Testis (tissue), 3 donors: ENCODE results near the gene NKAIN2. TPM values are rescaled to one million over a fixed set of nuclear protein-coding genes. Genes with fewer than 3 reads are reported as not detected.

Experiments used
- DNase-seq: peaks from one replicate; pipeline ENCODE4 v3.0.0-alpha.2; 2019
- H3K27ac ChIP-seq, 2 donors: fragments of 200-600 bp; sonication (generic); one replicate each; pipeline ENCODE4 v1.5.1; 2019
- H3K27me3 ChIP-seq: fragments of 200-600 bp; sonication (generic); one replicate; pipeline ENCODE4 v1.5.1; 2019
- H3K36me3 ChIP-seq: fragments of 200-600 bp; sonication (generic); one replicate; pipeline ENCODE4 v1.5.1; 2017; ENCODE audit warnings: low read depth; ENCODE audit errors: missing control alignments
- H3K4me1 ChIP-seq: fragments of 200-600 bp; sonication (generic); one replicate; pipeline ENCODE4 v1.5.1; 2019
- H3K4me3 ChIP-seq, 2 donors: fragments of 200-600 bp; sonication (generic); one replicate each; pipeline ENCODE4 v1.5.1; 2017 to 2019
- H3K9me3 ChIP-seq: fragments of 200-600 bp; sonication (generic); one replicate; pipeline ENCODE4 v1.5.1; 2017
- POLR2A ChIP-seq: fragments of 450-650 bp; IDR thresholded peaks from one replicate; pipeline ENCODE4 v1.6.1; 2017; ENCODE audit warnings: antibody characterized with exemption, mild to moderate bottlenecking, moderate library complexity
- WGBS, 2 donors: methylation state at CpG; one replicate each; pipeline ENCODE4 v1.1.5; 2018; 5-methylcytosine and 5-hydroxymethylcytosine counted together
- intact Hi-C: fragments of 100-400 bp; cut with DNase I; formaldehyde crosslinking; loops from one replicate; pipeline ENCODE4 v1.15.1; 2023; ENCODE audit warnings: low total_unique reads
- polyA plus RNA-seq: library from polyadenylated mRNA; stranded (reverse); fragments of 350-450 nt; fragmentation: Illumina TruSeq; extraction: RNeasy Lipid Tissue Mini Kit (QIAGEN cat#74804); gene quantifications from one replicate; pipeline ENCODE4 v1.2.3, GENCODE V29; 2014; ENCODE audit warnings: low read depth, low replicate concordance; ENCODE audit not compliant: insufficient read depth
- total RNA-seq, 2 donors: library from RNA; depleted of rRNA; stranded (reverse); fragments of >200 nt; gene quantifications; one replicate each; pipeline ENCODE4 v1.2.3, GENCODE V29; 2016
- TF ChIP-seq, protein P1 (sequence below), 3 experiments: fragments of 450-650 bp in 2 of 3; fragments of 200-600 bp in 1 of 3; sonication (generic) in 1 of 3; IDR thresholded peaks; one replicate each; pipeline ENCODE4 v1.5.1; 2016 to 2019; ENCODE audit warnings: antibody characterized with exemption in 3 of 3, mild to moderate bottlenecking in 2 of 3, moderate library complexity in 1 of 3

Gene NKAIN2
- total and polyA plus RNA-seq, 3 donors from 2014 or later: 0.56 to 1.1 (median 0.71) TPM

DNA sequence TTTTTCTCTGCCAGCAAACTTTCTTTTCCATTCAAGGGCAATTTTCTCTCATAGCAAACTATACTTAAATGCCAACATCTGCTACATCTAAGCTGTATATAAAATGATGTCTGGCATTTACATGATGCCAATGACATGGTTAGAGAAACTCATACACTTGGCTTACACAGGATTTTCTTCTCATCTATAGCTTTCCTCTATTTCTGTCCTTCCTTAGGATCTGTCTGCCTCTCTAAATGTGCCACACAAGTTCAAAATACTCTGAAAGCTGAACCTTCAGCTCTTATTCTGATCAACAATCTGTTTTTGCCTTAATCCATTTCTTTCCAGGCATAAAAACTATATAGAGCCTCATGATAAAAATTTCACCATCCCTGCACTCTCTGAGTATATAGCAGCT, 867.7 kb downstream of the NKAIN2 start:
- Histone ChIP-seq H3K36me3 (no peaks in the 10 kb centered on the region), H3K27me3 (no peaks in the 10 kb centered on the region), H3K4me3 (no peak overlapping the region), H3K4me1 (no peaks in the 10 kb centered on the region), H3K9me3 (no peaks in the 10 kb centered on the region), H3K27ac (no peak overlapping the region)
- no peak for DNase-seq
- intact Hi-C loops: no loop called here
- no peak for TF ChIP-seq POLR2A
- TF ChIP-seq, protein P1, sequence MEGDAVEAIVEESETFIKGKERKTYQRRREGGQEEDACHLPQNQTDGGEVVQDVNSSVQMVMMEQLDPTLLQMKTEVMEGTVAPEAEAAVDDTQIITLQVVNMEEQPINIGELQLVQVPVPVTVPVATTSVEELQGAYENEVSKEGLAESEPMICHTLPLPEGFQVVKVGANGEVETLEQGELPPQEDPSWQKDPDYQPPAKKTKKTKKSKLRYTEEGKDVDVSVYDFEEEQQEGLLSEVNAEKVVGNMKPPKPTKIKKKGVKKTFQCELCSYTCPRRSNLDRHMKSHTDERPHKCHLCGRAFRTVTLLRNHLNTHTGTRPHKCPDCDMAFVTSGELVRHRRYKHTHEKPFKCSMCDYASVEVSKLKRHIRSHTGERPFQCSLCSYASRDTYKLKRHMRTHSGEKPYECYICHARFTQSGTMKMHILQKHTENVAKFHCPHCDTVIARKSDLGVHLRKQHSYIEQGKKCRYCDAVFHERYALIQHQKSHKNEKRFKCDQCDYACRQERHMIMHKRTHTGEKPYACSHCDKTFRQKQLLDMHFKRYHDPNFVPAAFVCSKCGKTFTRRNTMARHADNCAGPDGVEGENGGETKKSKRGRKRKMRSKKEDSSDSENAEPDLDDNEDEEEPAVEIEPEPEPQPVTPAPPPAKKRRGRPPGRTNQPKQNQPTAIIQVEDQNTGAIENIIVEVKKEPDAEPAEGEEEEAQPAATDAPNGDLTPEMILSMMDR (IDR thresholded peaks at IDR 0.05): no peak

- Histone ChIP-seq H3K4me3 (no peak overlapping the region), H3K4me1 (no peaks in the 10 kb centered on the region), H3K36me3 (no peaks in the 10 kb centered on the region), H3K27me3 (no peaks in the 10 kb centered on the region), H3K27ac (no peak overlapping the region), H3K9me3 (no peaks in the 10 kb centered on the region)
- WGBS, 2 donors: 67 to 82% methylated on average over 1 of the region's 1 CpG
- TF ChIP-seq POLR2A: no peak
- TF ChIP-seq, protein P1 (IDR thresholded peaks at IDR 0.05): no peak
- intact Hi-C loops: no loop called here
- DNase-seq: no peak
Observed at GRCh38 chr6:124674042-124674441, 870.4 kb downstream of the NKAIN2 start.

- no peaks in the 10 kb centered on the region for H3K4me1 ChIP-seq
- no peak overlapping the region for H3K27ac ChIP-seq
- DNase-seq: no peak
- WGBS, 2 donors: 91 to 93% methylated on average over 3 of the region's 3 CpGs
- no peaks in the 10 kb centered on the region for H3K36me3 ChIP-seq
- TF ChIP-seq, protein P1 (IDR thresholded peaks at IDR 0.05): no peak
- TF ChIP-seq POLR2A: no peak
- H3K27me3 ChIP-seq: no peaks in the 10 kb centered on the region
- H3K4me3 ChIP-seq: no peak overlapping the region
- H3K9me3 ChIP-seq: no peaks in the 10 kb centered on the region
- intact Hi-C loops: no loop called here
Observed at GRCh38 chr6:124676033-124676432, 872.4 kb downstream of the NKAIN2 start.

DNA sequence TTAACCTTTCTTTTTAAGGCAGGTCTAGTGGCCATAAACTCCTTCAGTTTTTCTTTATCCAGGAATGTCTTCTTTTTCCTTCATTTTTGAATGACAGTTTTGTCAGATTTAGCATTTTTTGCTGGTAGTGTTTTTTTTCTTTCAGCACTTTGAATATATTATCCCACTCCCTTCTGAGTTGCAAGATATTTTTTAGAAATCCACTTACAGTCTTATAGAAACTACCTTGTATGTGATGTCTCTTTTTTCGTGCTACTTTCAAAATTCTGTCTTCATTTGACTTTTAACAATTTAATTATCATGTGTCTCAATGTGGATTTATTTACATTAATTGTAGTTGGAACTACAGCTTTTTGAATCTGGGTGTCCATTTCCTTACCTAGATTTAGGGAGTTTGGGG, 874.2 kb downstream of the NKAIN2 start:
- DNase-seq: no peak
- Histone ChIP-seq H3K27me3 (no peaks in the 10 kb centered on the region), H3K4me3 (no peak overlapping the region), H3K9me3 (no peaks in the 10 kb centered on the region), H3K36me3 (no peaks in the 10 kb centered on the region), H3K4me1 (no peaks in the 10 kb centered on the region), H3K27ac (no peak overlapping the region)
- intact Hi-C loops: no loop called here
- 0 to 83% methylated on average over 1 of the region's 1 CpG for WGBS, 2 donors
- TF ChIP-seq, protein P1 (IDR thresholded peaks at IDR 0.05): no peak
- TF ChIP-seq POLR2A: no peak

GRCh38 chr6:124679387-124679786, 875.7 kb downstream of the NKAIN2 start:
- no peaks in the 10 kb centered on the region for H3K36me3 ChIP-seq
- no peak for TF ChIP-seq POLR2A
- TF ChIP-seq, protein P1 (IDR thresholded peaks at IDR 0.05): no peak
- no peaks in the 10 kb centered on the region for H3K9me3 ChIP-seq
- no peak for DNase-seq
- H3K4me3 ChIP-seq: no peak overlapping the region
- 86 to 89% methylated on average over 2 of the region's 2 CpGs for WGBS, 2 donors
- H3K27ac ChIP-seq: no peak overlapping the region
- no peaks in the 10 kb centered on the region for H3K4me1 ChIP-seq
- intact Hi-C loops: no loop called here
- H3K27me3 ChIP-seq: no peaks in the 10 kb centered on the region
